Peyer's patch (tissue), 4 donors: Measurements from ENCODE around the gene C11orf91. TPM values are rescaled to one million over a fixed set of nuclear protein-coding genes. Genes with fewer than 3 reads are reported as not detected.
A peak's percentile ranks its signal among the peaks of the same experiment; 100 is the strongest.

Experiments used
- DNase-seq, 3 donors: peaks; one replicate each; pipeline ENCODE4 v3.0.0-alpha.2; 2017 to 2019
- H3K27ac ChIP-seq, 4 donors: fragments of 200-600 bp; sonication (generic); one replicate each; pipeline ENCODE4 v1.5.1; 2016 to 2019
- H3K27me3 ChIP-seq, 2 donors: fragments of 200-600 bp; sonication (generic); one replicate each; pipeline ENCODE4 v1.5.1; 2019
- H3K36me3 ChIP-seq, 3 donors: fragments of 200-600 bp; sonication (generic); one replicate each; pipeline ENCODE4 v1.5.1; 2016 to 2019
- H3K4me1 ChIP-seq, 4 donors: fragments of 200-600 bp; sonication (generic); one replicate each; pipeline ENCODE4 v1.5.1; 2016 to 2019
- H3K4me3 ChIP-seq, 4 donors: fragments of 200-600 bp; sonication (generic); 1 replicate in 3 of 4; 2 replicates in 1 of 4; pipeline ENCODE4 v1.5.1; 2016 to 2019; ENCODE audit warnings: mild to moderate bottlenecking in 1 of 4
- H3K9me3 ChIP-seq, 4 donors: fragments of 200-600 bp; sonication (generic); one replicate each; pipeline ENCODE4 v1.5.1; 2016 to 2019; ENCODE audit warnings: mild to moderate bottlenecking in 1 of 4
- POLR2A ChIP-seq, 2 donors: fragments of 450-650 bp; IDR thresholded peaks; one replicate each; pipeline ENCODE4 v1.5.1; 2017; ENCODE audit warnings: antibody characterized with exemption in 2 of 2, mild to moderate bottlenecking in 2 of 2, moderate library complexity in 2 of 2
- total RNA-seq, 4 donors: library from RNA; depleted of rRNA; stranded (reverse); fragments of >200 nt; gene quantifications; one replicate each; pipeline ENCODE4 v1.1.0, GENCODE V29; 2016
- TF ChIP-seq, protein P1 (sequence below), 6 experiments: fragments of 450-650 bp in 4 of 6; fragments of 200-600 bp in 2 of 6; sonication (generic) in 1 of 6; IDR thresholded peaks; one replicate each; pipeline ENCODE4 v1.5.1; 2017 to 2019; ENCODE audit warnings: antibody characterized with exemption in 6 of 6, mild to moderate bottlenecking in 3 of 6, moderate library complexity in 1 of 6

The C11orf91 gene
- total RNA-seq, 4 donors from 2014 or later: not detected

DNA sequence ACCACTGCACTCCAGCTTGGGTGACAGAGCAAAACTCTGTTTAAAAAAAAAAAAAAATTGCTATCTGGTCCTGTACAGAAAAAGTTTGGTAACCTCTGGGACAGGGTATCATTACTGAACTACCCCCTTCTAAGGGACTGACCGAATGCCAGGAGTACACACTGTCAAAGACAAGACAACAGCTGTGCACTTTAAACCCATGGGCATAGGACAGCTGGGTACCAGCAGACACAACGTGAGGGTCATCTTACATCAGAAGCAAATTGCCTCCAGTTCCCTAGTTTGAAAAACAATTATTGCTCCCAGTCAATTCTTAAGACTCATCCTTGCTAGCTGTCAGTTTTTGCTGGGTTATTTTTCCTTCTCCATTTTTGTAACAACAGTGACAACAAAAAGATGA, 17.8 kb upstream of the C11orf91 start:
- Histone ChIP-seq H3K27me3 (no peaks in the 10 kb centered on the region), H3K27ac (no peak overlapping the region), H3K4me3 (no peak overlapping the region), H3K9me3 (no peaks in the 10 kb centered on the region), H3K36me3 (peaks cover 0 to 44% (median 0%) of the 10 kb centered on the region in 3 donors), H3K4me1 (peaks cover 0 to 34% (median 0%) of the 10 kb centered on the region in 4 donors)
- no peak for TF ChIP-seq POLR2A (IDR thresholded peaks at IDR 0.05)
- TF ChIP-seq, protein P1, sequence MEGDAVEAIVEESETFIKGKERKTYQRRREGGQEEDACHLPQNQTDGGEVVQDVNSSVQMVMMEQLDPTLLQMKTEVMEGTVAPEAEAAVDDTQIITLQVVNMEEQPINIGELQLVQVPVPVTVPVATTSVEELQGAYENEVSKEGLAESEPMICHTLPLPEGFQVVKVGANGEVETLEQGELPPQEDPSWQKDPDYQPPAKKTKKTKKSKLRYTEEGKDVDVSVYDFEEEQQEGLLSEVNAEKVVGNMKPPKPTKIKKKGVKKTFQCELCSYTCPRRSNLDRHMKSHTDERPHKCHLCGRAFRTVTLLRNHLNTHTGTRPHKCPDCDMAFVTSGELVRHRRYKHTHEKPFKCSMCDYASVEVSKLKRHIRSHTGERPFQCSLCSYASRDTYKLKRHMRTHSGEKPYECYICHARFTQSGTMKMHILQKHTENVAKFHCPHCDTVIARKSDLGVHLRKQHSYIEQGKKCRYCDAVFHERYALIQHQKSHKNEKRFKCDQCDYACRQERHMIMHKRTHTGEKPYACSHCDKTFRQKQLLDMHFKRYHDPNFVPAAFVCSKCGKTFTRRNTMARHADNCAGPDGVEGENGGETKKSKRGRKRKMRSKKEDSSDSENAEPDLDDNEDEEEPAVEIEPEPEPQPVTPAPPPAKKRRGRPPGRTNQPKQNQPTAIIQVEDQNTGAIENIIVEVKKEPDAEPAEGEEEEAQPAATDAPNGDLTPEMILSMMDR (IDR thresholded peaks at IDR 0.05): no peak
- DNase-seq: no peak

- no peak for DNase-seq
- H3K27ac ChIP-seq: peak overlapping the region in 1 of 4 donors; percentile 10
- H3K4me1 ChIP-seq: peaks cover 0 to 23% (median 0%) of the 10 kb centered on the region in 4 donors
- H3K27me3 ChIP-seq: no peaks in the 10 kb centered on the region
- no peaks in the 10 kb centered on the region for H3K9me3 ChIP-seq
- peaks cover 0 to 36% (median 0%) of the 10 kb centered on the region in 3 donors for H3K36me3 ChIP-seq
- TF ChIP-seq, protein P1 (IDR thresholded peaks at IDR 0.05): peak in 3 of 6 experiments; percentile 22 to 48 (median 26)
- TF ChIP-seq POLR2A (IDR thresholded peaks at IDR 0.05): no peak
- no peak overlapping the region for H3K4me3 ChIP-seq
Observed at GRCh38 chr11:33716243-33716642, 15.6 kb upstream of the C11orf91 start.

- TF ChIP-seq, protein P1 (IDR thresholded peaks at IDR 0.05): no peak
- no peak for TF ChIP-seq POLR2A (IDR thresholded peaks at IDR 0.05)
- no peak overlapping the region for H3K27ac ChIP-seq
- H3K27me3 ChIP-seq: no peaks in the 10 kb centered on the region
- H3K9me3 ChIP-seq: no peaks in the 10 kb centered on the region
- no peak for DNase-seq
- no peak overlapping the region for H3K4me3 ChIP-seq
- H3K36me3 ChIP-seq: peaks cover 0 to 29% (median 0%) of the 10 kb centered on the region in 3 donors
- peaks cover 0 to 23% (median 0%) of the 10 kb centered on the region in 4 donors for H3K4me1 ChIP-seq
Observed at GRCh38 chr11:33713856-33714398, 13.3 kb upstream of the C11orf91 start.

GRCh38 chr11:33713151-33713855, 12.7 kb upstream of the C11orf91 start:
- Histone ChIP-seq H3K27me3 (no peaks in the 10 kb centered on the region), H3K4me3 (no peak overlapping the region), H3K9me3 (no peaks in the 10 kb centered on the region), H3K4me1 (peaks cover 0 to 23% (median 0%) of the 10 kb centered on the region in 4 donors), H3K36me3 (peaks cover 0 to 33% (median 0%) of the 10 kb centered on the region in 3 donors), H3K27ac (no peak overlapping the region)
- DNase-seq: no peak
- TF ChIP-seq POLR2A (IDR thresholded peaks at IDR 0.05): no peak
- TF ChIP-seq, protein P1 (IDR thresholded peaks at IDR 0.05): no peak

GRCh38 chr11:33712436-33712835, 11.8 kb upstream of the C11orf91 start:
- Histone ChIP-seq H3K4me3 (no peak overlapping the region), H3K27me3 (no peaks in the 10 kb centered on the region), H3K27ac (no peak overlapping the region), H3K9me3 (no peaks in the 10 kb centered on the region), H3K4me1 (peaks cover 0 to 23% (median 0%) of the 10 kb centered on the region in 4 donors), H3K36me3 (peaks cover 0 to 35% (median 0%) of the 10 kb centered on the region in 3 donors)
- DNase-seq: no peak
- TF ChIP-seq, protein P1 (IDR thresholded peaks at IDR 0.05): no peak
- no peak for TF ChIP-seq POLR2A (IDR thresholded peaks at IDR 0.05)
